Measurements from ENCODE around the gene ROBO3.

The ROBO3 gene

GRCh38 chr11:124930799-124931198 lies 65.6 kb downstream of the ROBO3 start:
- no peak for DNase-seq
